Ovary (tissue), 3 donors: ENCODE measurements around the gene SIT1.

Source experiments
- POLR2A ChIP-seq: fragments of 450-650 bp; IDR thresholded peaks from one replicate; pipeline ENCODE4 v1.6.1; 2017; ENCODE audit warnings: antibody characterized with exemption, mild to moderate bottlenecking, moderate library complexity
- TF ChIP-seq, protein P1 (sequence below), 3 donors: fragments of 450-650 bp in 2 of 3; fragments of 200-600 bp in 1 of 3; IDR thresholded peaks; one replicate each; pipeline versions ENCODE4 v1.5.1 to v1.8.0; 2016 to 2022; ENCODE audit warnings: antibody characterized with exemption in 3 of 3, mild to moderate bottlenecking in 1 of 3
- donor health status: DM: no; HTN: no; CAD: no.

DNA sequence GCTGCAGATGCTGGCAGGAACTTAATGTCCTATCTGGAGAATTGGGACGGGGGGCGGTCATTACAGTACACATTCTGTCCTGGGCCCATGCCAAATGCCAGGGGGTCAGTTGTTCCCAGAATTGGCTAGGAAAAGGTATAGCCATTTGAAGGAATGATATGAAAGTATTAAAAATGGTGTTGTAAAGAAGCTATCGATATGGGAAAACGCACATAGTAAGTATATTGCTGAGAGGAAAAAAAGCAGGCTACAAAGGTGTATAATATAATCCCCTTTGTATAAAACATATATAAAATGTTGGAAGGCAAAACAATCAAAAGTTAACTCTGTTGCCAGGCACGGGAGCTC, 14.7 kb upstream of the SIT1 start:
- TF ChIP-seq, protein P1, sequence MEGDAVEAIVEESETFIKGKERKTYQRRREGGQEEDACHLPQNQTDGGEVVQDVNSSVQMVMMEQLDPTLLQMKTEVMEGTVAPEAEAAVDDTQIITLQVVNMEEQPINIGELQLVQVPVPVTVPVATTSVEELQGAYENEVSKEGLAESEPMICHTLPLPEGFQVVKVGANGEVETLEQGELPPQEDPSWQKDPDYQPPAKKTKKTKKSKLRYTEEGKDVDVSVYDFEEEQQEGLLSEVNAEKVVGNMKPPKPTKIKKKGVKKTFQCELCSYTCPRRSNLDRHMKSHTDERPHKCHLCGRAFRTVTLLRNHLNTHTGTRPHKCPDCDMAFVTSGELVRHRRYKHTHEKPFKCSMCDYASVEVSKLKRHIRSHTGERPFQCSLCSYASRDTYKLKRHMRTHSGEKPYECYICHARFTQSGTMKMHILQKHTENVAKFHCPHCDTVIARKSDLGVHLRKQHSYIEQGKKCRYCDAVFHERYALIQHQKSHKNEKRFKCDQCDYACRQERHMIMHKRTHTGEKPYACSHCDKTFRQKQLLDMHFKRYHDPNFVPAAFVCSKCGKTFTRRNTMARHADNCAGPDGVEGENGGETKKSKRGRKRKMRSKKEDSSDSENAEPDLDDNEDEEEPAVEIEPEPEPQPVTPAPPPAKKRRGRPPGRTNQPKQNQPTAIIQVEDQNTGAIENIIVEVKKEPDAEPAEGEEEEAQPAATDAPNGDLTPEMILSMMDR (IDR thresholded peaks at IDR 0.05), result no peak
- no peak for TF ChIP-seq POLR2A
